HUES6 (cell line): ENCODE results near the gene PCBP3.
"Not testable (repeated sequence)": the region's sequence is repeated elsewhere in the genome, so short reads cannot be mapped to it uniquely, and the experiment has no call there.

Source experiments
- H3K27ac ChIP-seq: 2 replicates; pipeline ENCODE4 v1.7.0; 2013; ENCODE audit warnings: low read depth, mild to moderate bottlenecking, low read length, inconsistent platforms
- H3K27me3 ChIP-seq: 2 replicates; pipeline ENCODE4 v1.6.1; 2013; ENCODE audit warnings: low read length; ENCODE audit not compliant: control insufficient read depth, insufficient read depth
- H3K36me3 ChIP-seq: 2 replicates; pipeline ENCODE4 v1.6.1; 2013; ENCODE audit warnings: low read length; ENCODE audit not compliant: control insufficient read depth, insufficient read depth
- H3K4me1 ChIP-seq: 2 replicates; pipeline ENCODE4 v1.6.1; 2013; ENCODE audit warnings: low read length; ENCODE audit not compliant: control insufficient read depth, insufficient read depth
- H3K4me3 ChIP-seq: 2 replicates; pipeline ENCODE4 v1.5.1; 2013; ENCODE audit warnings: low read depth, low read length
- H3K9ac ChIP-seq: one replicate; pipeline ENCODE4 v1.6.1; 2013; ENCODE audit warnings: mild to moderate bottlenecking, low read length
- H3K9me3 ChIP-seq: 2 replicates; pipeline ENCODE4 v1.6.1; 2013; ENCODE audit warnings: low read depth, low read length; ENCODE audit not compliant: control insufficient read depth, insufficient read depth

Gene PCBP3

DNA sequence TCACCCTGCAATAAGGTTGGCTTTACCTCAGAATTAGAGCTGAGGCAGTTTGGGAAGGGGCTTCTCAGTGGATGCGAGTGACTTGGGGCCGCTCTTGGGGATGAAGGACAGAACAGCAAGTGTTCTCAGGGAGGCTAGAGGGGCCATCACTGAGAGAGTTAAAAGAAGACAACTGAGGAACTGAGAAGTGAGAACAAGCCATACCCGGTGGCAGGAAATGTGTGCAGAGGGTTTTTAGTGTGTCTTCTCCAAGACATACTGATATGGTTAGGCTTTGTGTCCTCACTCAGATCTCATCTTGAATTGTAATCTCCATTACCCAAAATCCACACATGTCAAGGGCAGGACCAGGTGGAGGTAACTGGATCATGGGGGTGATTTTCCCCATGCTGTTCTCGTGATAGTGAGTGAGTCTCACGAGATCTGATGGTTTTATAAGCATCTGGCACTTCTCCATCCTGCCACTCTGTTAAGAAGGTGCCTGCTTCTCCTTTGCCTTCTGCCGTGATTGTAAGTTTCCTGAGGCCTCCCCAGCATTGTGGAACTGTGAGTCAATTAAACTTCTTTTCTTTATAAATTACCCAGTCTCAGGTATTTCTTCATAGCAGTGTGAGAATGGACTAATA lies 75.8 kb downstream of the PCBP3 start:
- Histone ChIP-seq H3K4me3 (no peak overlapping the region), H3K9ac (no peak overlapping the region), H3K9me3 (no peaks in the 10 kb centered on the region), H3K27me3 (no peaks in the 10 kb centered on the region), H3K4me1 (no peaks in the 10 kb centered on the region), H3K27ac (no peak overlapping the region), H3K36me3 (no peaks in the 10 kb centered on the region)

- H3K4me1 ChIP-seq, H3K27me3 ChIP-seq, H3K4me3 ChIP-seq, H3K9me3 ChIP-seq, H3K36me3 ChIP-seq, H3K27ac ChIP-seq, H3K9ac ChIP-seq: not testable (repeated sequence)
These were observed 76.7 kb downstream of the PCBP3 start for GRCh38 chr21:45720204-45720603.

DNA sequence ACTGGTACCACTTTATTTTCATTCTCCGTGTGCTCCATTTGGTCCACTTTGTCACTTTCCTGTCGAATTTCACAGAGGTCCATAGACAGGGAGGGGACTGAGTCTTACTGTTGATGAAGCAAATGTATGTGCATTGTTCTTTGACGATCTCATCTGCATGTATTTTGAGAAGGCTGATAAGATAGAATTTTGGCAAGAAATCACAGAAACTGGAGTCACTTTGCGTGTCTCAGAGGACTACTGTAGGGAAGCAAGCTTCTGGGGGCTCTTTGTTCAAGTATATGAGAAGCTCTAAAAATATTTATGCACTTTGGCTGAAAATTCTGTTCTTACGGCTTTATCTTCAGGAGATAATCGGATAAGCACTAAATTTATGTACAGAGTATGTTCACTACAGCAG lies 78.1 kb downstream of the PCBP3 start:
- no peak overlapping the region for H3K27ac ChIP-seq
- no peaks in the 10 kb centered on the region for H3K9me3 ChIP-seq
- H3K9ac ChIP-seq, result no peak overlapping the region
- H3K4me3 ChIP-seq, result no peak overlapping the region
- no peaks in the 10 kb centered on the region for H3K36me3 ChIP-seq
- H3K27me3 ChIP-seq, result no peaks in the 10 kb centered on the region
- H3K4me1 ChIP-seq, result no peaks in the 10 kb centered on the region

GRCh38 chr21:45723049-45723958 lies 79.8 kb downstream of the PCBP3 start:
- Histone ChIP-seq H3K9ac (no peak overlapping the region), H3K4me1 (no peaks in the 10 kb centered on the region), H3K27me3 (no peaks in the 10 kb centered on the region), H3K4me3 (no peak overlapping the region), H3K36me3 (no peaks in the 10 kb centered on the region), H3K9me3 (no peaks in the 10 kb centered on the region), H3K27ac (no peak overlapping the region)

GRCh38 chr21:45724345-45724961 lies 80.9 kb downstream of the PCBP3 start:
- H3K4me1 ChIP-seq, result no peaks in the 10 kb centered on the region
- no peaks in the 10 kb centered on the region for H3K9me3 ChIP-seq
- H3K27ac ChIP-seq, result no peak overlapping the region
- no peak overlapping the region for H3K4me3 ChIP-seq
- no peaks in the 10 kb centered on the region for H3K36me3 ChIP-seq
- H3K27me3 ChIP-seq, result no peaks in the 10 kb centered on the region
- H3K9ac ChIP-seq, result no peak overlapping the region

DNA sequence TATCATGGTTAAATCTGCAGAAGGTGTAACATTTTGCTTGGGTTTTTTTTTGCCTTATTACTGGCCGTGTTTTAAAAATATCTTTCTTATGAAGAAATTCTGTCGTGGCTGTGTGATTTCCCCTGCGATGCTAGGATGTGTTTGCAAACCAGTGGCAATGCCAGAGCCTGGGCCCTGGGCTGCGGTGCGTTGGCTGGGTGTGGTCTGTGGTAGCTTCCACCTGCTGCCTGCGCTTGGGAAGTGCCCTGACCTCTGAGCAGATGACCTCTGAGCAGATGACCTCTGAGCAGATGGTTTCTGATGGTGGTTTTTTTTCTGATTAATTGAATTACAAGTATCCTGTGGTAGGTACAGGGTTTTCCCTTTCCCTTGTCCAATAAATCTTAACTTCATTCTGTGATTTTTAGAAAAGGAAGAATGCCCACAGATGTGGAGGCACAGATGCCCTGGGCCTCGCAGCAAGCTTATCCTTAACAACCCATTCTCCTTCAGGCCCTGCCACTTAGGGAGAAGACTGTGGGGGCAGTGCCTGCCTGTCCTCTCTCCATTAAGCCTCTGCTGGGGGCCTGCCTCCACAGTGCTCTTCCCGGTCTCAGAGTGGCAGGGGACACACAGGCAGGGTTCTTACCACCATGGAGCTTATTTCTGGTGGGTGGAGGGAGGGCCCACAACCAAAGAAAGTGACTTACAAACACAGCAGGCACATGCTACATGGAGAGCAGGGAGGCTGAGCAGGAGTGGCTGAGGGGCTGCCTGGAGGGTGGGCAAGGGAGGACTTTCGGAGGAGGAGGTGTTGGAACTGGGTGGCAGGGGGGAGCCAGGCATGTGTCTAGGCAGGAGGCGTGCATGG lies 81.7 kb downstream of the PCBP3 start:
- H3K27ac ChIP-seq, result no peak overlapping the region
- H3K36me3 ChIP-seq, result no peaks in the 10 kb centered on the region
- H3K9me3 ChIP-seq, result no peaks in the 10 kb centered on the region
- H3K27me3 ChIP-seq, result no peaks in the 10 kb centered on the region
- no peak overlapping the region for H3K9ac ChIP-seq
- no peaks in the 10 kb centered on the region for H3K4me1 ChIP-seq
- no peak overlapping the region for H3K4me3 ChIP-seq

GRCh38 chr21:45725844-45726200 lies 82.3 kb downstream of the PCBP3 start:
- H3K4me1 ChIP-seq, result no peaks in the 10 kb centered on the region
- no peak overlapping the region for H3K4me3 ChIP-seq
- no peaks in the 10 kb centered on the region for H3K9me3 ChIP-seq
- no peak overlapping the region for H3K9ac ChIP-seq
- H3K27me3 ChIP-seq, result no peaks in the 10 kb centered on the region
- H3K36me3 ChIP-seq, result no peaks in the 10 kb centered on the region
- H3K27ac ChIP-seq, result no peak overlapping the region

- Histone ChIP-seq H3K9ac (no peak overlapping the region), H3K4me1 (0 out of 2 replicates have a peak, but pooled peaks cover 2% of the 10 kb centered on the region), H3K27me3 (no peaks in the 10 kb centered on the region), H3K27ac (no peak overlapping the region), H3K9me3 (no peaks in the 10 kb centered on the region), H3K36me3 (no peaks in the 10 kb centered on the region), H3K4me3 (no peak overlapping the region)
These were observed 82.9 kb downstream of the PCBP3 start for GRCh38 chr21:45726438-45726837.

GRCh38 chr21:45727390-45727789 lies 83.9 kb downstream of the PCBP3 start:
- Histone ChIP-seq H3K27me3 (no peaks in the 10 kb centered on the region), H3K4me1 (0 out of 2 replicates have a peak, but pooled peaks cover 2% of the 10 kb centered on the region), H3K9me3 (no peaks in the 10 kb centered on the region), H3K27ac (no peak overlapping the region), H3K9ac (no peak overlapping the region), H3K4me3 (no peak overlapping the region), H3K36me3 (no peaks in the 10 kb centered on the region)

DNA sequence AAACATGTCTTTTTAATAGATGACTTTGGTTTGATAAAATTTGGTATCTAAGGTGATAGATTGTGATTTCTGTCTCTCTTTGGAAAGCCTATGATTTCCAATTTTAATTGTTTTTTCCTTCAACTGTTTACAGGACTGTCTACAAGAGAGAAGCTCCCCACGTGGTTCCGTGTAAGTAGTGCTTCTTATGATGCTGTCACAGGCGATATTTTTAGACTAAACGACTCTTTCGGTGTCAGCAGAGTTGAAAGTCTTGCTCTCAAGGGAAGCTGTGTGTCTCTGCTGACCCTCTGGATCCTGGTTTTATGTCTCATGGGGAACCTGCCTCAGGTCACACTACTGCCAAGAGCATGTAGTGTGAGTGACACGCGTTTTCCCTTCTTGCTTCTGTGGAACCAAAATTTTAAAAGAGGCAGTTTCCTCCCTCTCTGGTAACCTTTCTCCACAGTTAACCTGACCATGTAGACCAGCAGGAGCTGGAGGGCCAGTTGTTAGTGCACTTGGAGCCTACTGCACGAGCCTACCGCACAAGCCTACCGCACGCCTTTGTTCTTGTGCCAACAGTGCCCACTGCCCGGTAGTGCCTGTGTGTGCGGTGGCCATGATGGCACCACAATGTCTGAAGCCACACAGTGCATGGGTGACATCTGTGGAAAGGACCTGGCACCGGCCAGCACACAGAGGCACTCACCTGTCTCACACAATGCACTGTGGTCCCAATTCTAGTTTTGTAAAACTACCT lies 91.9 kb downstream of the PCBP3 start:
- 0 out of 2 replicates have a peak, but pooled peaks cover 2% of the 10 kb centered on the region for H3K4me1 ChIP-seq
- H3K27me3 ChIP-seq, result no peaks in the 10 kb centered on the region
- H3K27ac ChIP-seq, result no peak overlapping the region
- no peak overlapping the region for H3K4me3 ChIP-seq
- no peaks in the 10 kb centered on the region for H3K9me3 ChIP-seq
- no peaks in the 10 kb centered on the region for H3K36me3 ChIP-seq
- no peak overlapping the region for H3K9ac ChIP-seq
